CD14-positive monocyte (primary cell): ENCODE measurements around the gene H6PD. TPM values are rescaled to one million over a fixed set of nuclear protein-coding genes. Genes with fewer than 3 reads are reported as not detected.

Source experiments
- DNase-seq, 3 donors: peaks; one replicate each; pipeline ENCODE4 v3.0.0-alpha.2; 2011 to 2022
- H2AFZ ChIP-seq: 2 replicates; pipeline ENCODE4 v1.6.0; 2012; ENCODE audit warnings: mild to moderate bottlenecking, low read depth, low read length, inconsistent platforms; ENCODE audit not compliant: insufficient read depth, poor library complexity, severe bottlenecking
- H3K27ac ChIP-seq, 2 donors: 1 replicate in 1 of 2; 2 replicates in 1 of 2; pipeline ENCODE4 v1.5.1; 2012 to 2013; ENCODE audit warnings: low read length in 2 of 2, control low read depth in 1 of 2, inconsistent platforms in 1 of 2, low read depth in 1 of 2, mild to moderate bottlenecking in 1 of 2
- H3K27me3 ChIP-seq, 2 donors: one replicate each; pipeline versions ENCODE4 v1.6.0 to v1.6.1; 2011 to 2013; ENCODE audit warnings: low read length in 2 of 2; ENCODE audit not compliant: control insufficient read depth in 2 of 2, insufficient read depth in 2 of 2
- H3K36me3 ChIP-seq, 2 donors: replicated peaks in 1 of 2; 1 replicate in 1 of 2; 2 replicates in 1 of 2; pipeline versions ENCODE4 v1.5.1 to v1.6.1; 2012 to 2013; ENCODE audit warnings: low read length in 2 of 2, control low read depth in 1 of 2, inconsistent platforms in 1 of 2, mild to moderate bottlenecking in 1 of 2; ENCODE audit not compliant: insufficient read depth in 2 of 2, control insufficient read depth in 1 of 2
- H3K4me1 ChIP-seq, 2 donors: 1 replicate in 1 of 2; 2 replicates in 1 of 2; pipeline versions ENCODE4 v1.5.1 to v1.6.1; 2012 to 2013; ENCODE audit warnings: low read length in 2 of 2, control low read depth in 1 of 2, inconsistent platforms in 1 of 2, mild to moderate bottlenecking in 1 of 2, moderate library complexity in 1 of 2; ENCODE audit not compliant: insufficient read depth in 2 of 2, control insufficient read depth in 1 of 2
- H3K4me2 ChIP-seq: replicated peaks from 2 replicates; pipeline ENCODE3; 2012; ENCODE audit warnings: low read length, moderate library complexity, mild to moderate bottlenecking; ENCODE audit not compliant: poor library complexity, severe bottlenecking; ENCODE audit errors: extremely low read depth
- H3K4me3 ChIP-seq, 3 experiments: fragments of 200-600 bp in 1 of 3; sonication (generic) in 1 of 3; replicated peaks in 1 of 3; 1 replicate in 2 of 3; 2 replicates in 1 of 3; pipeline ENCODE4 v1.5.1; 2011 to 2013; ENCODE audit warnings: low read length in 3 of 3, mild to moderate bottlenecking in 3 of 3, control low read depth in 2 of 3, low read depth in 2 of 3, inconsistent platforms in 1 of 3, moderate library complexity in 1 of 3
- H3K79me2 ChIP-seq: 2 replicates; pipeline ENCODE4 v1.6.0; 2012; ENCODE audit warnings: mild to moderate bottlenecking, control low read depth, inconsistent platforms, low read length, moderate library complexity; ENCODE audit not compliant: insufficient read depth
- H3K9ac ChIP-seq: 2 replicates; pipeline ENCODE4 v1.6.0; 2017; ENCODE audit warnings: low read length, mild to moderate bottlenecking; ENCODE audit not compliant: insufficient read depth, poor library complexity, severe bottlenecking
- H3K9me3 ChIP-seq, 2 donors: replicated peaks in 1 of 2; 1 replicate in 1 of 2; 2 replicates in 1 of 2; pipeline versions ENCODE4 v1.5.1 to v1.6.1; 2012 to 2013; ENCODE audit warnings: low read length in 2 of 2, control low read depth in 1 of 2; ENCODE audit not compliant: control insufficient read depth in 1 of 2, insufficient read depth in 1 of 2
- H4K20me1 ChIP-seq: 2 replicates; pipeline ENCODE4 v1.6.0; 2012; ENCODE audit warnings: mild to moderate bottlenecking, low read length, control low read depth, moderate library complexity; ENCODE audit not compliant: insufficient read depth
- H3K27ac Mint-ChIP-seq, 7 donors: one replicate each; pipeline ENCODE4 v1.8.0; 2020; ENCODE audit warnings: mild to moderate bottlenecking in 7 of 7, mixed read lengths in 7 of 7, moderate library complexity in 6 of 7, inconsistent platforms in 2 of 7
- H3K27me3 Mint-ChIP-seq, 3 donors: one replicate each; pipeline ENCODE4 v1.8.0; 2021 to 2022; ENCODE audit warnings: low read depth in 3 of 3, mild to moderate bottlenecking in 3 of 3, mixed read lengths in 3 of 3, moderate library complexity in 3 of 3, inconsistent platforms in 1 of 3
- H3K36me3 Mint-ChIP-seq, 2 donors: one replicate each; pipeline ENCODE4 v1.8.0; 2020; ENCODE audit warnings: mixed read lengths in 2 of 2, inconsistent platforms in 1 of 2, mild to moderate bottlenecking in 1 of 2
- H3K4me1 Mint-ChIP-seq: one replicate; pipeline ENCODE4 v1.8.0; 2020; ENCODE audit warnings: mild to moderate bottlenecking, mixed read lengths
- H3K4me3 Mint-ChIP-seq, 2 donors: one replicate each; pipeline ENCODE4 v1.8.0; 2020; ENCODE audit warnings: mild to moderate bottlenecking in 2 of 2, mixed read lengths in 2 of 2, moderate library complexity in 1 of 2
- H3K9me3 Mint-ChIP-seq, 7 donors: one replicate each; pipeline ENCODE4 v1.8.0; 2020 to 2022; ENCODE audit warnings: mixed read lengths in 7 of 7, mild to moderate bottlenecking in 6 of 7, moderate library complexity in 6 of 7, inconsistent platforms in 2 of 7
- CTCF ChIP-seq: fragments of 200-600 bp; IDR thresholded peaks from one replicate; pipeline ENCODE4 v1.8.0; 2022; ENCODE audit warnings: antibody characterized with exemption, mild to moderate bottlenecking
- WGBS: methylation state at CpG from one replicate; pipeline ENCODE4 v1.1.5; 2013; ENCODE audit warnings: missing lambda C conversion rate; ENCODE audit not compliant: insufficient coverage; 5-methylcytosine and 5-hydroxymethylcytosine counted together
- intact Hi-C, 2 donors: fragments of 100-400 bp; cut with micrococcal nuclease; formaldehyde crosslinking; loops; one replicate each; pipeline versions ENCODE4 v1.15.0 to v1.15.1; 2023
- polyA plus RNA-seq, 3 donors: library from polyadenylated mRNA; depleted of rRNA in 1 of 3; unstranded in 2 of 3; stranded (reverse) in 1 of 3; fragments of 300-500 nt in 2 of 3; fragments of >200 nt in 1 of 3; fragmentation: Illumina TruSeq in 2 of 3; gene quantifications; 1 replicate in 2 of 3; 2 replicates in 1 of 3; pipeline ENCODE4 v1.2.3, GENCODE V29; 2012 to 2021

Gene H6PD
- polyA plus RNA-seq, 3 donors, result 8.6 to 15.9 (median 11.4) TPM

GRCh38 chr1:9218917-9219316 lies 15.7 kb upstream of the H6PD start:
- no peak overlapping the region for H3K4me2 ChIP-seq
- DNase-seq, result no peak
- Mint-ChIP-seq H3K27ac (no peak overlapping the region), H3K4me1 (peaks cover 12% of the 10 kb centered on the region), H3K36me3 (no peaks in the 10 kb centered on the region), H3K27me3 (peaks cover 3 to 5% (median 3%) of the 10 kb centered on the region in 3 donors), H3K4me3 (peak overlapping the region in 1 of 2 donors; percentile 31), H3K9me3 (peaks cover 3 to 12% (median 8%) of the 10 kb centered on the region in 7 donors)
- no peak for TF ChIP-seq CTCF
- H3K27ac ChIP-seq, result no peak overlapping the region
- H3K79me2 ChIP-seq, result no peaks in the 10 kb centered on the region
- H3K27me3 ChIP-seq, result no peaks in the 10 kb centered on the region
- intact Hi-C loops, result no loop called here
- no peak overlapping the region for H3K4me3 ChIP-seq
- no peak overlapping the region for H3K9ac ChIP-seq
- WGBS, result no CpG with 5 or more reads among the region's 5 CpGs
- H4K20me1 ChIP-seq, result no peaks in the 10 kb centered on the region
- H3K9me3 ChIP-seq, result no peaks in the 10 kb centered on the region
- no peak overlapping the region for H2AFZ ChIP-seq
- H3K36me3 ChIP-seq, result no peaks in the 10 kb centered on the region
- H3K4me1 ChIP-seq, result peaks cover 0 to 5% of the 10 kb centered on the region in 2 donors

- Histone ChIP-seq H3K27ac (no peak overlapping the region), H3K79me2 (no peaks in the 10 kb centered on the region), H3K9ac (peak overlapping the region; percentile 5), H3K36me3 (no peaks in the 10 kb centered on the region), H3K4me1 (peaks cover 0 to 6% of the 10 kb centered on the region in 2 donors), H2AFZ (no peak overlapping the region), H4K20me1 (no peaks in the 10 kb centered on the region), H3K27me3 (no peaks in the 10 kb centered on the region), H3K4me2 (no peak overlapping the region), H3K4me3 (no peak overlapping the region), H3K9me3 (no peaks in the 10 kb centered on the region)
- Mint-ChIP-seq H3K27me3 (peaks cover 1 to 3% (median 2%) of the 10 kb centered on the region in 3 donors), H3K36me3 (no peaks in the 10 kb centered on the region), H3K9me3 (peaks cover 3 to 12% (median 8%) of the 10 kb centered on the region in 7 donors), H3K4me3 (peak overlapping the region in 1 of 2 donors; percentile 28), H3K4me1 (peaks cover 9% of the 10 kb centered on the region), H3K27ac (peak overlapping the region in 3 of 7 donors; percentile 28 to 50 (median 31))
- TF ChIP-seq CTCF, result peak; percentile 21
- DNase-seq, result no peak
- intact Hi-C loops, result no loop called here
- WGBS, result 69% methylated on average over 14 of the region's 14 CpGs
Measured at GRCh38 chr1:9222846-9223625, 11.5 kb upstream of the H6PD start.
